ENCODE results near the gene ALDH1A3.

GRCh38 chr15:100885116-100885515 lies 5.5 kb downstream of the ALDH1A3 start:
- no peak for TF ChIP-seq CTCF (conservative IDR thresholded peaks at IDR 0.05 in 1 of 2, IDR thresholded peaks at IDR 0.05 in 1 of 2; ENCODE audit: low read depth in 1 of 2, low read length in 2 of 2)
- TF ChIP-seq EZH2 (IDR thresholded peaks at IDR 0.05; ENCODE audit: low read length, missing control alignments), result no peak
